Measurements from ENCODE around the gene ROBO1.

ROBO1 gene

DNA sequence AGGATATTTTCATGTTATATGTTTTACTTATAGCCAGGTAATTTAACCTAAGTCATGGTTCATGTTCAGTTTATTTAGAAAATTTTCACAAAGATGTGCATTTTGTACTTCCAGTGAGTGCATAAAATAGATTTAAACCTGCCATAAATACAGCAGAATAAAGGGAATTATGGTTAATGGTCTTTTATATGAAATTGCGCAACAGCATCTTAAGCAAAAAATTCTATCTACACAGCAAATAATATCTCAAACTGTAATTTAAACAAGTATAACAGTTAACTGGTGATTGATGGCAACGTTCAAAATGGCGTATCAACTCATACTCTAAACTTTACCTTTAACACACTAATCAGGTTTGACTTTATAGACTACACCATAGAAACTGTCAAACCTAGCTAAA is 97.6 kb downstream of the ROBO1 start:
- ATAC-seq (no peak), DNase-seq (no peak)

DNA sequence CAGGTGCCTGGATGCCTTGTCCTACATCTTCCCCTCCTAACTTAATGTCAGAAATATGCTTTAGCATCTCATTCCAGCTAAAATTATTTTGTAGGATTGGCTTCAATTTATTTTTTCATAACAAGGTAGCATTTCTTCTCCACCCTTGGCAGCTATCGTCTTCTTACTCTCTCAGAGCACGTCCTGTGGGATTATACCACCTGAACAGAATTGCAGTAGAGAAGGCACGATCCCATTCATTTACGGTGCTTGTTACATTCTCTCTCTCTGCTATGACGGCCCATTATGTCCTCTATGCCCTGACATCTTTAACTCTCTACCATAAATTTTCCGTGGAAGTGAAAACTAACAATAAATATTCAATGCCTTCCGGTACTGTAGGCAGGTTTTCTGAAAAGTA is 103.3 kb downstream of the ROBO1 start:
- DNase-seq (no peak), ATAC-seq (no peak)

DNA sequence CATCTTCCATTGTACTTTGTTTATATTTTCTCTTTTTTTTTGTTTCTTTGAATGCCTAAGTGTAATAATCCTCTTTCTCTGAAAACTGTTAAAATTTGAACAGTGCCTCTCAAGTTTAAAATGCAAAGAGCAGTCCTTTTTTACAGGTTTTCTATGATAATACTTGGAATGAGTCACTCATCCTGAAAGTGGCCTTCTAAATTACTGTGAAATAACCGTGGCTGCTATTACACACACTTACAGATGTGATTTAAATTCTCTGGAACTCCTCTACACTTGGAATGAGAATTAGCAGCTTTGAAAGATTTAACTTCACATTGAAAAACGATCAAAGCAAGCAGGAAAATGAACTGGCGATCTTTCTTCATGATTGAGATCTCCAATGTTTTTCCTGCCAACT is 105.9 kb downstream of the ROBO1 start:
- ATAC-seq (no peak), DNase-seq (no peak)

DNA sequence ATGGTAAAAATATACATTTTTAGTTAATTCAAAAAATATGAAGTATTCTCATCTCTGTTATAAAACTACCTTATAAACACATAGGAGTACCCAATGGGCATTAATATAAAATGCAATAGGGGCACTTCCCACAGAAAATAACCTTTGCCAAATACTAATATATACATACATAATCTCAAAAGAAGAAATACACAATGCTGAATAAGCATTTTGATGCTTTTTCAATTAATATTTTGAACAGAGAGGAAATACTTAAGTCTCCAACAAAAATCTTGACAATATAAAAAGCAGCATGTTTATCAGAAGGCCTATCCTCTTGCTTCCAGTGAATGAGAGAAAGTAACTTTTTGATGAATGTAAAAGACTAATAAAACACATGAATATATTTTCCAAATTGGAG is 110.7 kb downstream of the ROBO1 start:
- ATAC-seq, result no peak
- DNase-seq, result no peak

DNA sequence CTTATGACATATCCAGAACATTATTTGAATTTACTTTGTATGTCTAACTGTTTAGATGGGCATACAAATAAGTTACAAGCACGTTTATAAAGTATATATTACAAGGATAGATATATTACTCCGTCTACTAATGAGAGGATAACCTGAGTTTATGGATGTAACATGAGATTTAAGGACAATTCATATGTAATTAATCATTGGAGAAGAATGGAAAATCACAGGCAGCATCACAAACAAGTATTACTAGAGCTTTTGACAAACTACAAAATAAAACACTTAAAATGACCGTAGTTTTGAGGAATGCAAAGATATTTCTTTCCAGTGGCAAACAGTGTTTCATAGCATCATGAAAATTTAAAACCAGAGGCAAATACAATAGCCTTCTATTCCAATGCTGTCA is 113.8 kb downstream of the ROBO1 start:
- DNase-seq, result no peak
- ATAC-seq, result no peak

DNA sequence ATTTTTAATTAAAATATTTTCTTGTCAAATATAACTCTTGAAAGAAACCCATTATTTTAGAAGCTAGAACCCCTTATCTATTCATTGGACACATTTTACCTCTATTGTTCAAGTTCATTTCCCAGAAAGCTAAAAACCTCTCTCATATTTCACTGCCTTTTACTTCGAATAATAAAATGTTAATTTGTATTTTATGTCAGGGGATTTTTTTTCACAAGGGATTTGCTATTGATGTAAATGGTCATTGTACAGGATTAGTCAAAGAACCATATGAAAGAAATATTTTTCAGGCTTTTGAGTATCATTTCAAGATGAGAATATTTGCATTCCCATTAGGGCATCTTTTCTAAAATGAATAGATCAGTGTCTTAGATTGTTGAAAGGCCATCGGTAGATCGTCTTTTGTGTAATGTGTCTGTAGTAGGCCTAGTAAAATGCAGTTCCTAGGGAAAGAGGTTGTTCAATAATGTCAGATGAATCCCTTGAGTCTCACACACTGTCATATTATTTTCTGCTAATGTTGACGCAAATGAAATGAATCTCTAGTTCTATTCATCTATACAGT is 114.5 kb downstream of the ROBO1 start:
- DNase-seq (no peak), ATAC-seq (no peak)

DNA sequence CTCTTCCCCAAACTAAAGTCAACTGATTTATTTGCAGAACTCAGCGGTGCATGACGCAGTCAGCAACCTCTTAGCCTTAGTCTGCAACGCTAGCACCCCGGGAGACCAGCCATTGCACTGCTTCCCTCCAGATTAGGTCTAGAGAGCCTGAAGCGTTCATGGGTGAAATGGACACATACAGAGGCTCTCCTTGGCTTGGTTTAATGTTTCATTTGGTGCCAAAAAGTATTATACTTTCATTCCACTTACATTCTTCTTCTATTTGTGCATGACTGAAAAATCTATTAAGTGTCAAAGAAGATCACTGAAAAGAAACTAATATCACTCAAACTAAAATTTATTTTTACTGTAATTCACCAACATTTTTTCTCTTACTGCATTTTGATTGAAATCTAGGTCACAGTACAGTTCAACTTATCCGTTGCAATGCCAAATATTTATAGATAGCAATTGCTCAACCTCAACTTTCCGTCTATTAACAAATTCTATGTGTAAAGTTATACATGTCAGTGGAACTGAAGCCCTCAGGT is 116.2 kb downstream of the ROBO1 start:
- ATAC-seq (no peak), DNase-seq (no peak)

DNA sequence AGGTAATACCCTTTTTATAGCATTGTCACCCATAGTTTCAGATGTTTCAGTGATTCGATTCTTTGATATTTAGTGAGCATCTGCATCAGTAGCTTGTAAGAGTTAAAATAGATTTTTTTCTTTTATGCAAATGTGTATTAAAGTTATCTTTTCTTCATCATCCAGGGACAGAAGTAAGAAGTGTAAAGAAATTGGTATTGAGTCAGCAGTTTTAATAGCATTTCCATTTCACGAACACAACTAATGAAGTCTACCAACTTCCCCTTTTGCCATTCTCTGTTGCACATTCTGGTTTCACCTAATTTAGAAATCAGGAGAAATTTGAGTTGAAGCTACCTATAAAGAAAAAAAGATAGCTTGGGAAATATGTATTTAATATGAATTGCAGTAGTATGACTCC is 127.9 kb downstream of the ROBO1 start:
- ATAC-seq (no peak), DNase-seq (no peak)

DNA sequence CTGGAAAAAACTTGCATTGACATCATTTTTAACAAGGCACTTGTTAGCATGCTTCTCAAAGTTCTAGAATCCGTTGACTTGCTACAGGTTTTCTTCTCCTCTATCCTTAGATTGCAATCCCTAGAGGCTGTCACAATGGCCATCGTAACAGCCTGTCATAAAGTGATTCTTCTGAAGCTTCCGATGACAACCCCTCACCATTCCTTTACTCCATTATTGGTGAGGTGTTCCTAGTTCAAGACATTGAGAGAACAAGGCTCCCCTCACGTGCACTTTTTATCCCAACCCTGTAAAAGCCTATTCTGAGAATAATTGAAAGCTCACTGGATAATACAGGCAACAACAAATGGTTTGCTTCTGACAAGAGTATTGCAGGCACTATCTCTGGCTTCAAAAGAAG is 131.4 kb downstream of the ROBO1 start:
- ATAC-seq (no peak), DNase-seq (no peak)

DNA sequence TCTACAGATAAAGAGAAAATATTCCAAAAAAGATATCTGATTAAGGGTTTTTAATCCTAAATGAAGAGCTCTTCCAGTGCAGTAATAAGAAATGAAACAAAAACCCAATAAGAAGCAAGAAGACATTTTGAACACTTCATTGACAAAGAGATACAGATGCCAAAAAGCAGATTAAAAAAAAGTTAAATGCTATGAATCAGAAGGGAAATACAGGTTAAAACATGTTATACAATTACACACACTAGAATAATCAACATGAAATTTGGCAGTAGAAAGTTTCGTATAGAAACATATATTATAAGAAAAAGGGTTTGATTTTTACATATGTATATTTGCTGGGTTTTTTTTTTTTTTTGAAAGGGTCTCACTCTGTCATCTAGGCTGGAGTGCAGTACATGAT is 135.0 kb downstream of the ROBO1 start:
- ATAC-seq (no peak), DNase-seq (no peak)

DNA sequence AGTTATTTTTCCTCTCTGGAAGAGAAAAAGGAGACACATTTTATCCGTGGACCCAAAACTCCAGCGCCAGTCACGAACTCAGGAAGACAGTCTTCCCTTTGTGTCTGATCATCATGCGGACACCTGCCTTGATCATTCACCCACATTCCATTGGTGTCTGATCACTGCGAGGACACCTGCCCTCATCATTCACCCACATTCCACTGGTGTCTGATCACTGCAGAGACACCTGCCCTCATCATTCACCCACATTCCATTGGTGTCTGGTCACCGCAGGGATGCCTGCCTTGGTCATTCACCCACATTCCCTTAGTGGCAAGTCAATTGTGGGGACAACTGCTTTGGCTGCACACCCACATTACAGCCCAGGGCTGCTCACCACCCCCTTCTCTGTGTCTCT is 148.9 kb downstream of the ROBO1 start:
- DNase-seq (no peak), ATAC-seq (no peak)

DNA sequence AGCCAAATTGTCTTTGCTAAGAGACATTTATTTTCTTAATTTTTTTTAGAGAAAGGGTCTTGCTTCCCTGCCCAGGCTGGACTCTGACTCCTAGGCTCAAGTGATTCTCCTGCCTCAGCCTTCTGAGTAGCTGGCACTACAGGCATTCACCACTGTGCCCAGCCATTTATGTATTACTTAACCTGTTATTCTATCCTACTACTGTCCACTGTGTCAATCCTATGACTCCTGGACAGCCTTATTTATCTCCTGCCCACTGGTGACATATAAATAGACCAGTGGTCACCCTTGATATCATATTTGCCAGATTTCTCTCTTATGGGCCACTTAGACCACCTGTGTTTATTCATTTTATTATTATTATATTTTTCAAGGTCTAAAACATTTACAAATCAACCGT is 161.4 kb downstream of the ROBO1 start:
- no peak for ATAC-seq
- DNase-seq, result no peak

DNA sequence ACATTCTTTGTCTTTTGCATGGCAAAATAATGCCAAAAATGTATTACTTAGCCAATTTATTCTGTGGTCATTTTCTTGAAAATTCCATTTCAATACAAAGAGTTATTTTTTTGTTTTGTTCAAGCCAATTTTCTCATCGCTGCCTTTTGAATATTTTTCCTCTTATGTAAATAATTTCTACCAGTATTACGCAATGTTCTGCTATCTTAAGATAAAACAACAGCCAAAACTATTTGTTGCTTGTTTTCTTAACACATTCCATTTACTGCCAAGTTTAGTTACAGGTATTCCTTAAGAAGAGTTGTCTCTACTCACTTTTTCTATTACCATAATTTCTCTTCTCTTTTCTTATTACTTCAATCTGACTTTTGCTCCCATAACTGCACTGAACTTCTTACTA is 163.1 kb downstream of the ROBO1 start:
- DNase-seq, result no peak
- no peak for ATAC-seq

DNA sequence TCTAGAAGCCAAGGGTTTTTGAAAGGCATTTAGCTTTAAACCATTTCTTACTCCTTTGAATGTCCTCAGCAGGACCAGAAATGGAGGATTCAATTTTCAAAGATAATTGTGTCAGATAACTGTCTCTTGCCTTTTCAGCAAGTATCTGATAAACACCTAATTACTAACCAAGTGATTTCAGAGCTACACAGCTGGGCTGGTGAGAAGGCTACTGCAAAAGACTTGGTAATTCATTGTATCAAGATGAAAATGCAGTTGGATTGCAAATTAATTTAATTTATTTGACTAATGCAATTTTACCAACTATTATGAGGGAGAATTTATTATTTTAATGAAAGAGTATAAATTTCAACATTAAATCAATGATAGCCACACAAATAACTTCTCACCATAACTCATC is 165.4 kb downstream of the ROBO1 start:
- DNase-seq (no peak), ATAC-seq (no peak)

DNA sequence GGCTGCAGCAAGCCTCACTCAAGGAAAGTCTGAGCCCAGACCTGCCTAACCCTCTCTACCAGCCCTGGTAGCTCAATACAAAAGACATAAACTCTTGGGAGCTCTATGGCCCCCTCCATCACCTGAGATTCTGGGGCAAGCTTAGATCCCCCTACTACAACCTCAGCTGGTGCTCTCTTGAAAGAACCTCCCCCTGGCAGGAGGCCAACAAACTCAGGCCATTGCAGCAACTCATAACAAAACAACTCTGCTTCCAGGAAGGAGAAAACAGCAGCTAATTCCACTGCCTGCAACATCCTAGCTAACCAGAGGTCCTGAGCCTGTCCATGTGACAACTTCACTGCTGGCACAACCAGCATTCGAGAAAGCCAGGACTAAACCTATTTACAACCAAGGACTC is 169.2 kb downstream of the ROBO1 start:
- DNase-seq, result no peak

DNA sequence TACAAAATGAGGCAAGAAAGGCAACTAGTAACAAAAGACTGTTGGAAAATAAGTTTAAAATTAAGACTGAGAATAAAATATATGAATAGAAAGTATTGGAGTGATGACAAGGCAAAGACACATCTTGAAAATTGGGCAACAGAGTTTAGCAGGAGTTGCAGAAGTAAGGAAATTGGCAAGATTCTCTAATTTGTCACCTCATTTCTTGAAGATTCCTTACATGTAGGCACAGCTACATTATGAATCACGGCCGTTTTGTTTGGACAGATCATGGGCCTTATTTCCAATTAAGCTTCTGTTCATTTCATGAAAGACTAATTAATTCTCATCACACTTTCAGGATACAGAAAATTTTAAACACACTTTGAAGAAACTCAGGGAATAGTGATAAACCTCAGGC is 170.1 kb downstream of the ROBO1 start:
- ATAC-seq (no peak), DNase-seq (no peak)

More for the DNA sequence above, 169.2 kb downstream of the ROBO1 start:
- ATAC-seq, result no peak

DNA sequence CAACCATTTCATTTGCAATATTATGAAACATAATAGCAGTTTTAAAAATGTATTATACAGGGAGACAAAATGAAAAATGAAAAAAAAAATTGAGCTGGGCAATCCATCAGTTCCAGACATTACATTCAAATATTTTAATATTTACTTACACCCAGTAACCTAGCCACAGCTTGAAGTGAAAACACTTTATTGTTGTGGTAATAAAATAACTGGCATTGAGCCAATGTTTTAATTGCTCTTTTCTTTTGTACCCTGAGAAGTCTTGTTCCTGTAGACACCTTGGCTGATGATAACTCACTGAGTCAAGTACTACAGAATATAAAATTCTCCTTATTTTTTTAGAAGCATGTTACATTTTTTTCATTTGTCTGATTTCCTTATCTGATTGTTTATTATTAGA is 180.6 kb downstream of the ROBO1 start:
- ATAC-seq (no peak), DNase-seq (no peak)

DNA sequence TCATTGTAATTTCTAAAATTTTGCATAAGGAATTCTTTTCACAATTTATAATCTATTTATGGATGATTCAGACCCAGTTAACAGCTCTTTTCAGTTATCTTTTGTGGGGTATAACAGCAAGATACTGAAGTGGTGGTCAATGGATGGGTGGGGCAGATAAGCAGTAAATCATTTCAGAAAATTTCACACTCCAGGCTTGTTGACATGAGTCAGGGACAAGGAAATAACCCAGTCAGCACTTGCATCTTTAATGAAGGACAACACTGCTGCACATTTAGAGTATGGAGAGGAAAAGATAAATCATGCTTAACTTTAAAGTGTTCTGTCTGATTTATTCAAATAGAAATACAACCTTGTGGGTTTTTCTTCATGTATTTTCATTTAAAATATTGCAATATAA is 181.6 kb downstream of the ROBO1 start:
- ATAC-seq, result no peak
- DNase-seq, result no peak

DNA sequence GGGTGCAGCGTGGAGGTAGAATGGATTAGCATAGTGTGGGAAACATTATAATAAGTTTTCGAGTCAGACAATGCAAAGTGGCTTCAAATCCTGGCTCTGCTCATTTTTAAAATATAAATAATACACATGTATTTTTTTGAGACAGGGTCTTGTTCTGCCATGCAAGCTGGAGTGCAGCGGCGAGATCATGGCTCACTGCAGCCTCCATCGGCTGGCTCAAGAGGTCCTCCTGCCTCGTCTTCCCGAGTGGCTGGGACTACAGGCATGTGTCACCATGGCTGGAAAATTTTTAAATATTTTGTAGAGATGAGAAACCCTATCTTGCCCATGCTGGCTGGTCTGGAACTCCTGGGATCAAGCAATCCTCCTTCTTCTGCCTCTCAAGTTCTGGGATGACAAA is 194.9 kb downstream of the ROBO1 start:
- DNase-seq, result no peak
- ATAC-seq, result no peak

DNA sequence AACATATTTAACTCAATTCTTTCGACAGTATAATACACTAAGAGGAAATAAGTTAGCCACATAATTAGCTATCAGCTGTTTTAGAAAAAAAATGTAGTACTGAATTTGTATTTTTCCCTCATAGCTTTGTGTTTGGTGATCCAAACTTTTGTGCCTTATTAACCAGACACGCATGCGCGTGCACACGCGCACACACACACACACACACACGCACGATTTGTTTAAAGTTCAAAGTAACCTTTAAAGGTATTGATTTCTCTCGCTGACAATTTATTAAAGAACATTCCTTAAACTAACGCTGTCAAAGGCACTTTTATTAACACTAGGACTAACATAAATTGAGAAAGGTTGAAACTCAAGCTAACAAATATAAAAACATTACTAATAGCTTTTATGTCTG is 198.9 kb downstream of the ROBO1 start:
- DNase-seq, result no peak
- no peak for ATAC-seq

DNA sequence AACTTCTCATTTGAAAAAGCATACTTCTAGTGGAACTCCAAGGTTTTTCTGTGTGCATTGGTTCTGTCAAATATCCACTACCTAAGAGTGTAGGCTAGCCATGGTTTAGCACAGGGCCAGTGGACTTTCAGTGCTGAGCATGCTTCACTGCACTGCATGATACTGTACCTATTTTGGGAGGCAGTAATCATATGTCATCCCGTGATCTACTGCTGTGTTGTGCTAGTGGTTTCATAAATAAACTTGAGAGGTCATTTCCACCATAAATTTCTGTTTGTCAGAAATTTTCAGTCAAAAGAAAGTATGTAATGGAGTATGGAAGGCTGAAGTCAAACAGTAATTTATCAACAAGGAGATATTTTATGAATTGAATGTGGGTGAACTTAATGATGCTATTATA is 203.6 kb downstream of the ROBO1 start:
- no peak for ATAC-seq

DNA sequence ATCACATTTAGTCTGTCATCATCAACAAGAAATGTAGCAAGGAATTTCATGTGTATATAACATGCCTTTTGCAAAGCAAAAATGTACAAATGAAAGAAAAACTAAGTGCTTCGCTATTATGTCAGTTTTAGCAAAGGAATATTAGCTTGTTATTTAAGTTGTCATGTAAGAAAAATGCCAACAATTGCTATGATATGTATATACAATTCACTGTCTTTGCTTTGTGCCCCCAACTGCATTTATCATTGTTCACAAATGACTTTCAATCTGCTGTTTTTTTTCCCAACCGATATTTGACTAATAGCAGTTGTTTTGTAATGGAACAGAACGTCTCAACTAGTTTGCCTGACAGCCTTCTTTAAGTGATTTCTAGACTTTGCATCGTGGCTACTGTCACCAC is 207.1 kb downstream of the ROBO1 start:
- DNase-seq (no peak), ATAC-seq (no peak)

More for the DNA sequence above, 203.6 kb downstream of the ROBO1 start:
- no peak for DNase-seq

DNA sequence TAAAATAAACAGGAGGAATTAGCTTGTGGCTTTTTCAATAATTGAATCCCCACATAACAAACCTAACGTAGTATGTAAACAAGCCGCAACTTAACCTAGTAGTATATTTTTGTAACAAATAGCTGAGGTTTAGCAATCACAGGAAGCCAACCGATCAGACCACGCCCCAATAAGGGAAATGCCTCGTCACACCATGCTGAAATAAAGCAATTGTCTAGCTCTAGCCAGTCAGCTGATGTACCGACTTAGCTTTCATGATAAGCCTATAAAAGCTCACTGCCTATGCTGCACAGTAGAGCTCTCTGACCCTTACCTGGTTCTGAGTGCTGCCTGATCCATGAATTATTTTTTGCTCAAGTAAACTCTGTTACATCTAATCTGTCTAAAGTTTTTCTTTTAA is 208.9 kb downstream of the ROBO1 start:
- no peak for DNase-seq
- ATAC-seq, result no peak

DNA sequence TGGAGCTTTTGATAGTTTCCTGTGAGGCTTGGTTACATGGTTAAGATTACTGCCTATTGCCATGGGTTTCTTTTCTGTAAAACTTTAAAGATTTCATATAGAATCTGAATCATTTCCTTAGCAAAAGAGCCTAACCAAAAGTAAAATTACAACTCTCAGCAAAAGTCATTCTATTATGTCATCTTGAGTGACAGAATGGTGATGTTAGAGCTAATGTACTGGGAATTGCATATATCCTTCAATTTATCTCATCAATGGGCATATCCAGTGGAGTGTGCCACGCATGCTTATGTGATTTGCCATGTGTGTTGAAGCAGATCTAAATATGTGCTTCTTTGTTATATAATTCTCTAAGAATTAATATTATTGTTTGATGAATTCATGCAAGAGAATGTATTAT is 212.1 kb downstream of the ROBO1 start:
- DNase-seq (no peak), ATAC-seq (no peak)

DNA sequence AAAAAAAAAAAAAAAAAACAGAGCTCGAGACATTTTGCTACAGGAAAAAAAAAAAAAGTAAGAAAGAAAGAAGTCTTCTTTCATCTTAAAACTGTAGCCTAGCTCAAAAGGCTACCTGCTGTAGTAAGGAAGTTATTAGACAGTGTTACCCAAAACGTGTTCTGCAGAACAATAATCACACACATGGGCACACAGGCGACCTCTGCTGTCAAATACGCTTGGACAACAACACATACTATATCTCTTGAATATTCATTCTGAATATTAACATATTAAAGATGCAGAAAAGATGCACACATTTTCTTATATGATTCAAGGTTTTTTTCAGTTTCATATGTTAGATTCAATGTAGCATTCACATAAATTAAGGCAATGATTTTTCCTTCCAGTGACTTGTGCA is 215.8 kb downstream of the ROBO1 start:
- DNase-seq (no peak), ATAC-seq (no peak)

Data from stimulated activated naive CD8-positive, alpha-beta T cell treated with anti-CD3 and anti-CD28 coated beads, Interleukin-15, Interleukin-2, amounts not matched to agents 100 U/mL and 50 U/mL, for 24 hours (primary cell).